PC-3 (cell line): ENCODE results near the gene PRELID1.
"Not testable (repeated sequence)": the region's sequence is repeated elsewhere in the genome, so short reads cannot be mapped to it uniquely, and the experiment has no call there.

ENCODE experiments used
- EZH2 ChIP-seq: fragments of 300-600 bp; sonication (generic); IDR thresholded peaks from one replicate; pipeline ENCODE4 v1.6.1; 2017; ENCODE audit warnings: antibody characterized with exemption, mild to moderate bottlenecking, low read length; ENCODE audit not compliant: unreplicated experiment
- EZH2phosphoT487 ChIP-seq: fragments of 300-600 bp; sonication (generic); IDR thresholded peaks from 2 replicates; pipeline ENCODE4 v1.6.1; 2018; ENCODE audit warnings: mild to moderate bottlenecking, antibody characterized with exemption, low read length, borderline replicate concordance
- TF ChIP-seq, protein P1 (sequence below): fragments of 300-600 bp; sonication (generic); conservative IDR thresholded peaks from 2 replicates; pipeline ENCODE4 v1.5.1; 2017; ENCODE audit warnings: antibody characterized with exemption, low read depth, mild to moderate bottlenecking, low read length

- TF ChIP-seq, protein P1, sequence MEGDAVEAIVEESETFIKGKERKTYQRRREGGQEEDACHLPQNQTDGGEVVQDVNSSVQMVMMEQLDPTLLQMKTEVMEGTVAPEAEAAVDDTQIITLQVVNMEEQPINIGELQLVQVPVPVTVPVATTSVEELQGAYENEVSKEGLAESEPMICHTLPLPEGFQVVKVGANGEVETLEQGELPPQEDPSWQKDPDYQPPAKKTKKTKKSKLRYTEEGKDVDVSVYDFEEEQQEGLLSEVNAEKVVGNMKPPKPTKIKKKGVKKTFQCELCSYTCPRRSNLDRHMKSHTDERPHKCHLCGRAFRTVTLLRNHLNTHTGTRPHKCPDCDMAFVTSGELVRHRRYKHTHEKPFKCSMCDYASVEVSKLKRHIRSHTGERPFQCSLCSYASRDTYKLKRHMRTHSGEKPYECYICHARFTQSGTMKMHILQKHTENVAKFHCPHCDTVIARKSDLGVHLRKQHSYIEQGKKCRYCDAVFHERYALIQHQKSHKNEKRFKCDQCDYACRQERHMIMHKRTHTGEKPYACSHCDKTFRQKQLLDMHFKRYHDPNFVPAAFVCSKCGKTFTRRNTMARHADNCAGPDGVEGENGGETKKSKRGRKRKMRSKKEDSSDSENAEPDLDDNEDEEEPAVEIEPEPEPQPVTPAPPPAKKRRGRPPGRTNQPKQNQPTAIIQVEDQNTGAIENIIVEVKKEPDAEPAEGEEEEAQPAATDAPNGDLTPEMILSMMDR: not testable (repeated sequence)
- TF ChIP-seq EZH2, EZH2phosphoT487: not testable (repeated sequence)
Observed at GRCh38 chr5:177343000-177343399, 39.4 kb downstream of the PRELID1 start.
